NCI-H2107 treated with DMSO at 0.1 percent for 48 hours (cell line): ENCODE measurements around the gene CXCL9.
"Not testable (repeated sequence)": the region's sequence is repeated elsewhere in the genome, so short reads cannot be mapped to it uniquely, and the experiment has no call there.

ENCODE experiments used
- DNase-seq: peaks from one replicate; lab custom pipeline; 2025; ENCODE audit not compliant: unreplicated experiment; lab: John Stamatoyannopoulos, UW

CXCL9 gene

GRCh38 chr4:76007089-76007862 is at the start of gene CXCL9:
CXCL9 (minus strand) TSS chr4:76007509; CDS start chr4:76007449, 60 bp downstream.
- no peak for DNase-seq

GRCh38 chr4:76055421-76055820 is 48.1 kb upstream of the CXCL9 start:
- no peak for DNase-seq

GRCh38 chr4:76055016-76055415 is 47.7 kb upstream of the CXCL9 start:
- no peak for DNase-seq

- DNase-seq, result no peak
Observed at GRCh38 chr4:76053730-76054129, 46.4 kb upstream of the CXCL9 start.

GRCh38 chr4:76050560-76051050 is 43.3 kb upstream of the CXCL9 start:
- not testable (repeated sequence) for DNase-seq

GRCh38 chr4:76049860-76050416 is 42.6 kb upstream of the CXCL9 start:
- DNase-seq, result not testable (repeated sequence)

- not testable (repeated sequence) for DNase-seq
Observed at GRCh38 chr4:76044686-76045085, 37.4 kb upstream of the CXCL9 start.

- DNase-seq, result not testable (repeated sequence)
Observed at GRCh38 chr4:76043306-76043705, 36.0 kb upstream of the CXCL9 start.

GRCh38 chr4:76042241-76042998 is 35.1 kb upstream of the CXCL9 start:
- DNase-seq, result not testable (repeated sequence)

GRCh38 chr4:76036855-76037254 is 29.5 kb upstream of the CXCL9 start:
- DNase-seq, result no peak

- no peak for DNase-seq
Observed at GRCh38 chr4:76035799-76036380, 28.6 kb upstream of the CXCL9 start, which contains the start of gene CXCL11. CXCL11 (minus strand) TSS chr4:76036070; CDS start chr4:76035987, 83 bp downstream.

- DNase-seq, result no peak
Observed at GRCh38 chr4:76035141-76035540, 27.8 kb upstream of the CXCL9 start.

- no peak for DNase-seq
Observed at GRCh38 chr4:76029300-76029699, 22.0 kb upstream of the CXCL9 start.

GRCh38 chr4:76028350-76028765 is 21.0 kb upstream of the CXCL9 start:
- peak; percentile 5 for DNase-seq

- no peak for DNase-seq
Observed at GRCh38 chr4:76024065-76024464, 16.8 kb upstream of the CXCL9 start.

- no peak for DNase-seq
Observed at GRCh38 chr4:76023389-76023788, 16.1 kb upstream of the CXCL9 start, which contains the start of gene CXCL10. CXCL10 (minus strand) TSS chr4:76023497; CDS start chr4:76023431, 66 bp downstream.

- DNase-seq, result no peak
Observed at GRCh38 chr4:76022677-76023076, 15.4 kb upstream of the CXCL9 start.

GRCh38 chr4:76022031-76022430 is 14.7 kb upstream of the CXCL9 start:
- DNase-seq, result no peak

- DNase-seq, result no peak
Observed at GRCh38 chr4:76017056-76017686, 9.9 kb upstream of the CXCL9 start.

GRCh38 chr4:76016393-76016792 is 9.1 kb upstream of the CXCL9 start:
- no peak for DNase-seq

GRCh38 chr4:76013540-76013939 is 6.2 kb upstream of the CXCL9 start:
- no peak for DNase-seq
